Mammary epithelial cell (primary cell): ENCODE measurements around the gene IL5.
"Not testable (repeated sequence)": the region's sequence is repeated elsewhere in the genome, so short reads cannot be mapped to it uniquely, and the experiment has no call there.

Experiments used
- CTCF ChIP-seq, 2 donors: IDR thresholded peaks in 1 of 2; conservative IDR thresholded peaks in 1 of 2; 2 replicates each; pipeline ENCODE4 v1.5.1; 2011 to 2012; ENCODE audit warnings: inconsistent platforms in 2 of 2, low read length in 2 of 2, mild to moderate bottlenecking in 2 of 2, control low read depth in 1 of 2, low read depth in 1 of 2; ENCODE audit not compliant: insufficient read depth in 1 of 2; ENCODE audit errors: extremely low read depth in 1 of 2
- EZH2 ChIP-seq: IDR thresholded peaks from 2 replicates; pipeline ENCODE4 v1.6.1; 2012; ENCODE audit warnings: low read length, inconsistent platforms, borderline replicate concordance

- not testable (repeated sequence) for TF ChIP-seq CTCF (conservative IDR thresholded peaks at IDR 0.05 in 1 of 2, IDR thresholded peaks at IDR 0.05 in 1 of 2; ENCODE audit: extremely low read depth in 1 of 2, insufficient read depth in 1 of 2, low read depth in 1 of 2, low read length in 2 of 2); EZH2
These were observed 41.2 kb upstream of the IL5 start for GRCh38 chr5:132584560-132584959.
